HG03045 (cell line): ENCODE measurements around the gene ATP11A.
A peak's percentile ranks its signal among the peaks of the same experiment; 100 is the strongest.
"Not testable (repeated sequence)": the region's sequence is repeated elsewhere in the genome, so short reads cannot be mapped to it uniquely, and the experiment has no call there.

Experiments used
- ATAC-seq: cut with Tn5 transposase; IDR thresholded peaks from one replicate; pipeline ENCODE4 v1.9.1; 2021; ENCODE audit warnings: mild to moderate bottlenecking, moderate library complexity; ENCODE audit not compliant: unreplicated experiment

Gene ATP11A

GRCh38 chr13:112851107-112852038 lies 161.5 kb downstream of the ATP11A start:
- ATAC-seq, result no peak

GRCh38 chr13:112852392-112852791 lies 162.6 kb downstream of the ATP11A start:
- no peak for ATAC-seq

GRCh38 chr13:112852808-112853207 lies 163.0 kb downstream of the ATP11A start:
- ATAC-seq, result no peak

GRCh38 chr13:112854321-112854720 lies 164.5 kb downstream of the ATP11A start:
- no peak for ATAC-seq

- no peak for ATAC-seq
Measured at GRCh38 chr13:112855859-112856258, 166.0 kb downstream of the ATP11A start.

GRCh38 chr13:112857914-112858490 lies 168.2 kb downstream of the ATP11A start:
- ATAC-seq, result no peak

- no peak for ATAC-seq
Measured at GRCh38 chr13:112859128-112859816, 169.4 kb downstream of the ATP11A start.

- ATAC-seq, result peak; percentile 80
Measured at GRCh38 chr13:112859817-112860190, 170.0 kb downstream of the ATP11A start.

- ATAC-seq, result no peak
Measured at GRCh38 chr13:112861876-112862615, 172.2 kb downstream of the ATP11A start.

- ATAC-seq, result not testable (repeated sequence)
Measured at GRCh38 chr13:112863356-112863755, 173.5 kb downstream of the ATP11A start.

GRCh38 chr13:112865478-112865877 lies 175.6 kb downstream of the ATP11A start:
- not testable (repeated sequence) for ATAC-seq

GRCh38 chr13:112867301-112867711 lies 177.5 kb downstream of the ATP11A start:
- ATAC-seq, result no peak

GRCh38 chr13:112868308-112868707 lies 178.5 kb downstream of the ATP11A start:
- ATAC-seq, result no peak

GRCh38 chr13:112869202-112870050 lies 179.6 kb downstream of the ATP11A start:
- no peak for ATAC-seq

- no peak for ATAC-seq
Measured at GRCh38 chr13:112870051-112870331, 180.2 kb downstream of the ATP11A start.

GRCh38 chr13:112870737-112871287 lies 181.0 kb downstream of the ATP11A start:
- ATAC-seq, result no peak

- ATAC-seq, result no peak
Measured at GRCh38 chr13:112871742-112872141, 181.9 kb downstream of the ATP11A start.

GRCh38 chr13:112872657-112873631 lies 183.1 kb downstream of the ATP11A start:
- peak; percentile 25 for ATAC-seq
